H1 (cell line): ENCODE data around the gene PCTP. TPM values are rescaled to one million over a fixed set of nuclear protein-coding genes. Genes with fewer than 3 reads are reported as not detected.

Experiments used
- CTCF ChIA-PET: fragments of 300-600 bp; sonication (Branson Sonifier 250); formaldehyde crosslinking; loops from one replicate; lab custom pipeline; 2021; ENCODE audit not compliant: partially characterized antibody; lab: Charles Lee
- POLR2A ChIA-PET: fragments of 300-600 bp; sonication (Branson Sonifier 250); formaldehyde crosslinking; loops from one replicate; lab custom pipeline; 2021; ENCODE audit warnings: inconsistent platforms; ENCODE audit not compliant: partially characterized antibody; lab: Charles Lee
- DNase-seq, 2 experiments: peaks; one replicate each; pipeline versions ENCODE4 v3.0.0 to v3.0.0-alpha.2; 2010 to 2022; ENCODE audit warnings: low spot score in 2 of 2, low read depth in 1 of 2, mixed read lengths in 1 of 2
- FAIRE-seq: peaks from 2 replicates; lab custom pipeline; 2011; peaks lifted over from hg19 to GRCh38; lab: Jason Lieb, UNC
- H2AFZ ChIP-seq: 2 replicates; pipeline ENCODE4 v1.8.1; 2012; ENCODE audit warnings: low read length, inconsistent platforms
- H2AK5ac ChIP-seq: 2 replicates; pipeline ENCODE4 v1.6.1; 2013; ENCODE audit warnings: low read depth, low read length
- H2BK120ac ChIP-seq: replicated peaks from 2 replicates; pipeline ENCODE3; 2013; ENCODE audit warnings: low read depth, low read length, inconsistent platforms
- H2BK12ac ChIP-seq: 2 replicates; pipeline ENCODE4 v1.6.1; 2013; ENCODE audit warnings: low read depth, low read length
- H2BK15ac ChIP-seq: 2 replicates; pipeline ENCODE4 v1.6.1; 2013; ENCODE audit warnings: low read length
- H2BK20ac ChIP-seq: 2 replicates; pipeline ENCODE4 v1.6.1; 2013; ENCODE audit warnings: low read length
- H2BK5ac ChIP-seq: 2 replicates; pipeline ENCODE4 v1.6.1; 2013; ENCODE audit warnings: low read depth, low read length
- H3K14ac ChIP-seq: 2 replicates; pipeline ENCODE4 v1.6.1; 2013; ENCODE audit warnings: inconsistent platforms; ENCODE audit not compliant: insufficient read length
- H3K18ac ChIP-seq: 2 replicates; pipeline ENCODE4 v1.6.1; 2013; ENCODE audit warnings: low read length; ENCODE audit errors: extremely low read depth
- H3K23ac ChIP-seq: 2 replicates; pipeline ENCODE4 v1.6.1; 2013; ENCODE audit warnings: inconsistent platforms; ENCODE audit not compliant: insufficient read length
- H3K23me2 ChIP-seq: 2 replicates; pipeline ENCODE4 v1.6.1; 2013; ENCODE audit warnings: low read depth, low read length
- H3K27ac ChIP-seq: 2 replicates; pipeline ENCODE4 v1.6.1; 2011; ENCODE audit warnings: low read depth, low read length, inconsistent platforms
- H3K27me3 ChIP-seq, 4 experiments: replicated peaks in 1 of 4; 1 replicate in 1 of 4; 2 replicates in 3 of 4; pipeline versions ENCODE4 v1.6.1 to v1.8.1; 2011 to 2013; ENCODE audit warnings: low read length in 3 of 4, mild to moderate bottlenecking in 3 of 4, inconsistent platforms in 2 of 4, mixed read lengths in 2 of 4, moderate library complexity in 1 of 4; ENCODE audit not compliant: control insufficient read depth in 3 of 4, insufficient read depth in 3 of 4; ENCODE audit errors: extremely low read depth in 1 of 4
- H3K36me3 ChIP-seq, 4 experiments: 2 replicates each; pipeline versions ENCODE4 v1.6.1 to v1.8.1; 2011 to 2013; ENCODE audit warnings: mild to moderate bottlenecking in 4 of 4, low read length in 3 of 4, moderate library complexity in 2 of 4, control low read depth in 1 of 4, inconsistent platforms in 1 of 4; ENCODE audit not compliant: insufficient read depth in 4 of 4, control insufficient read depth in 2 of 4
- H3K4ac ChIP-seq: replicated peaks from 2 replicates; pipeline ENCODE3; 2013; ENCODE audit warnings: low read length, low read depth, mixed read lengths, inconsistent platforms; ENCODE audit not compliant: insufficient read length
- H3K4me1 ChIP-seq, 4 experiments: replicated peaks in 1 of 4; 1 replicate in 1 of 4; 2 replicates in 3 of 4; pipeline versions ENCODE4 v1.6.1 to v1.8.1; 2011 to 2013; ENCODE audit warnings: low read length in 3 of 4, inconsistent platforms in 2 of 4, mixed read lengths in 1 of 4; ENCODE audit not compliant: insufficient read depth in 4 of 4, control insufficient read depth in 3 of 4
- H3K4me2 ChIP-seq, 2 experiments: 2 replicates each; pipeline versions ENCODE4 v1.6.1 to v1.8.1; 2011 to 2013; ENCODE audit warnings: low read depth in 2 of 2, low read length in 2 of 2, control low read depth in 1 of 2, inconsistent platforms in 1 of 2, mild to moderate bottlenecking in 1 of 2; ENCODE audit not compliant: insufficient read depth in 1 of 2
- H3K4me3 ChIP-seq, 4 experiments: fragments of 200-600, 300-600 bp in 1 of 4; sonication (generic), shearing (Covaris generic), sonication (Bioruptor Twin) in 1 of 4; 2 replicates each; pipeline versions ENCODE4 v1.5.1 to v1.8.1; 2011 to 2016; ENCODE audit warnings: low read length in 4 of 4, low read depth in 3 of 4, control low read depth in 2 of 4, inconsistent platforms in 2 of 4, mild to moderate bottlenecking in 2 of 4, mixed read lengths in 1 of 4, moderate library complexity in 1 of 4; ENCODE audit not compliant: insufficient read depth in 2 of 4; ENCODE audit errors: extremely low read depth in 1 of 4
- H3K56ac ChIP-seq: replicated peaks from 2 replicates; pipeline ENCODE3; 2013; ENCODE audit warnings: low read depth, mild to moderate bottlenecking, mixed read lengths, low read length, inconsistent platforms; ENCODE audit not compliant: insufficient read length
- H3K79me1 ChIP-seq: 2 replicates; pipeline ENCODE4 v1.6.1; 2013; ENCODE audit warnings: low read depth, low read length, control low read depth
- H3K79me2 ChIP-seq, 2 experiments: 2 replicates each; pipeline versions ENCODE4 v1.6.1 to v1.8.1; 2012 to 2013; ENCODE audit warnings: low read length in 2 of 2, mild to moderate bottlenecking in 2 of 2, inconsistent platforms in 1 of 2; ENCODE audit not compliant: insufficient read depth in 2 of 2, control insufficient read depth in 1 of 2
- H3K9ac ChIP-seq, 4 experiments: replicated peaks in 1 of 4; 1 replicate in 1 of 4; 2 replicates in 3 of 4; pipeline versions ENCODE4 v1.6.1 to v1.8.1; 2011 to 2013; ENCODE audit warnings: low read depth in 3 of 4, low read length in 3 of 4, control low read depth in 2 of 4, mild to moderate bottlenecking in 2 of 4, moderate library complexity in 2 of 4, inconsistent platforms in 1 of 4; ENCODE audit errors: extremely low read depth in 1 of 4
- H3K9me3 ChIP-seq, 2 experiments: 2 replicates each; pipeline versions ENCODE4 v1.6.1 to v1.8.1; 2012 to 2013; ENCODE audit warnings: mild to moderate bottlenecking in 2 of 2, moderate library complexity in 2 of 2, control low read depth in 1 of 2, inconsistent platforms in 1 of 2, low read depth in 1 of 2, low read length in 1 of 2, mixed read lengths in 1 of 2; ENCODE audit not compliant: insufficient read depth in 2 of 2
- H4K20me1 ChIP-seq, 2 experiments: replicated peaks in 1 of 2; 2 replicates each; pipeline versions ENCODE3 to v1.8.1; 2011 to 2013; ENCODE audit warnings: inconsistent platforms in 2 of 2, low read length in 2 of 2, mild to moderate bottlenecking in 1 of 2; ENCODE audit not compliant: insufficient read depth in 2 of 2, control insufficient read depth in 1 of 2
- H4K5ac ChIP-seq: 2 replicates; pipeline ENCODE4 v1.6.1; 2013; ENCODE audit warnings: low read length, low read depth, mixed read lengths, inconsistent platforms; ENCODE audit not compliant: insufficient read length
- H4K8ac ChIP-seq: 2 replicates; pipeline ENCODE4 v1.8.0; 2013; ENCODE audit warnings: mild to moderate bottlenecking, moderate library complexity, low read length, inconsistent platforms; ENCODE audit not compliant: insufficient read depth; ENCODE audit errors: extremely low read depth
- H4K91ac ChIP-seq: replicated peaks from 2 replicates; pipeline ENCODE3; 2013; ENCODE audit warnings: low read length, mixed read lengths, inconsistent platforms; ENCODE audit not compliant: insufficient read length
- BCL11A ChIP-seq, 2 experiments: IDR thresholded peaks; one replicate each; pipeline ENCODE4 v1.6.1; 2011; ENCODE audit warnings: low read depth in 2 of 2, low read length in 2 of 2, mild to moderate bottlenecking in 2 of 2
- CEBPB ChIP-seq: IDR thresholded peaks from 2 replicates; pipeline ENCODE4 v1.6.1; 2012; ENCODE audit warnings: low read depth, low read length
- CHD1 ChIP-seq: IDR thresholded peaks from 2 replicates; pipeline ENCODE4 v1.6.1; 2012; ENCODE audit warnings: low read depth, low read length, improper control_type of control experiment
- FOSL1 ChIP-seq: IDR thresholded peaks from 2 replicates; pipeline ENCODE4 v1.6.1; 2011; ENCODE audit warnings: mild to moderate bottlenecking, low read depth, low read length, moderate library complexity; ENCODE audit not compliant: insufficient read depth
- PHF8 ChIP-seq: fragments of 200-600 bp; sonication (generic); conservative IDR thresholded peaks from 2 replicates; pipeline ENCODE4 v1.7.1; 2012; ENCODE audit warnings: low read depth, mild to moderate bottlenecking, inconsistent platforms, low read length, moderate library complexity
- RNF2 ChIP-seq: fragments of 200-900, 300-1000 bp; sonication (generic); IDR thresholded peaks from 2 replicates; pipeline ENCODE4 v1.7.1; 2016; ENCODE audit warnings: borderline replicate concordance, low read depth, mild to moderate bottlenecking, antibody characterized with exemption, low read length; ENCODE audit not compliant: poor library complexity, severe bottlenecking; ENCODE audit errors: missing control alignments
- WGBS, 2 experiments: shearing (Covaris generic) in 1 of 2; methylation state at CpG; one replicate each; pipeline versions ENCODE4 v1.1.6 to v1.1.7; 2013 to 2015; ENCODE audit warnings: low lambda C conversion rate in 2 of 2, mixed read lengths in 2 of 2, inconsistent platforms in 1 of 2, low coverage in 1 of 2, missing lambda C conversion rate in 1 of 2; ENCODE audit not compliant: insufficient replicate concordance in 2 of 2, insufficient coverage in 1 of 2, insufficient read length in 1 of 2; ENCODE audit errors: extremely low coverage in 1 of 2, missing lambda C conversion rate in 1 of 2; 5-methylcytosine and 5-hydroxymethylcytosine counted together
- polyA plus RNA-seq, 7 experiments: library from polyadenylated mRNA; depleted of rRNA in 3 of 7; stranded (reverse) in 5 of 7; unstranded in 2 of 7; fragments of >200 nt in 5 of 7; fragments of 200-250 nt in 2 of 7; gene quantifications; 1 replicate in 5 of 7; 2 replicates in 1 of 7; 4 replicates in 1 of 7; pipeline versions ENCODE4 v1.2.1 to v1.2.3, GENCODE V29; 2011 to 2013; ENCODE audit warnings: missing spikeins in 2 of 7, mixed read lengths in 2 of 7
- total RNA-seq: library from RNA; stranded (reverse); fragmentation: NEBNext Ultra II Directional; extraction: Animal tissue kit (Norgen Biotek cat#: 25700); gene quantifications from 2 replicates; pipeline ENCODE4 v1.2.1, GENCODE V29; 2021

Gene PCTP
- total and polyA plus RNA-seq, 2 of the 8 experiments (the other 6 are each of a cell fraction or from before 2014, with no cell fraction given) = 14.1 to 14.6 TPM

DNA sequence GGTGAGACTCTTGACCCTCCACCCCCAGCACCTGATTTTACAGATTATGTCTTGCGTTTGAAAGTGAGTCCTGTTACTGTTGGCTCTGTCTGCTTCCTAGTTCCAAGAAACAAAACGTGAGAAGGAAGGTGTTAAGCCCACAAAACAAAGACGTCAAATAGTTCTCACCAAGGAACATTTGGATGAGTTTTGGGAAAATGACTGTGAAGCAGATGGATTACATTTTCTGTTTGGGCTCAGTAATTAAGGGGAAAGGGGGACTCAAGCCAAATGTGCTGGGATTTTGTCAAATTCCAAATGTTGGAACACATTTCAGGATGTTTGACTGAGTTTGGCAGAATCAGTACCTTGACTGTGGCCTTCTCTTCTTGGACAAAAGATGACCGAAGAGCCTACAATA is 71.2 kb downstream of the PCTP start:
- POLR2A ChIA-PET = no interaction called here
- H3K9ac ChIP-seq = no peak overlapping the region
- WGBS, 2 experiments = 93% methylated on average over 4 of the region's 4 CpGs; no CpG with 5 or more reads in 1 of the 2 experiments
- no peak for TF ChIP-seq PHF8
- TF ChIP-seq RNF2 = no peak
- TF ChIP-seq CHD1 = no peak
- TF ChIP-seq FOSL1 = no peak
- no peak for TF ChIP-seq BCL11A (IDR thresholded peaks at IDR 0.05; ENCODE audit: low read depth in 2 of 2, low read length in 2 of 2)
- no peak for TF ChIP-seq CEBPB

More for the DNA sequence above, 71.2 kb downstream of the PCTP start:
- Histone ChIP-seq H3K79me2 (no peaks in the 10 kb centered on the region), H2AFZ (no peak overlapping the region), H3K79me1 (no peaks in the 10 kb centered on the region), H4K20me1 (no peaks in the 10 kb centered on the region), H3K9me3 (no peaks in the 10 kb centered on the region), H2BK20ac (no peak overlapping the region), H3K23me2 (no peaks in the 10 kb centered on the region), H2AK5ac (no peak overlapping the region), H3K4ac (no peak overlapping the region), H4K5ac (no peak overlapping the region), H4K8ac (no peak overlapping the region), H3K36me3 (no peaks in the 10 kb centered on the region), H3K27ac (no peak overlapping the region), H3K27me3 (no peaks in the 10 kb centered on the region), H3K4me3 (no peak overlapping the region), H2BK15ac (no peak overlapping the region), H2BK12ac (no peak overlapping the region), H3K23ac (no peak overlapping the region), H4K91ac (no peak overlapping the region), H3K4me2 (no peak overlapping the region), H3K14ac (no peak overlapping the region), H3K56ac (no peak overlapping the region), H3K4me1 (no peaks in the 10 kb centered on the region), H2BK5ac (no peak overlapping the region), H3K18ac (no peak overlapping the region), H2BK120ac (no peak overlapping the region)
- DNase-seq = no peak
- FAIRE-seq = no peak
- CTCF ChIA-PET = interaction anchor here (0.7 to 6.6 kb wide), 4 partner anchors 11 to 295 kb away, joined by 3 to 63 read pairs (median 16); no protein-coding TSS in a partner anchor
